GM10248 (cell line): Measurements from ENCODE around the gene FMNL2.

Source experiments
- CTCF ChIA-PET: fragments of 300-600 bp; sonication (Branson Sonifier 250); formaldehyde crosslinking; extraction: SDS; loops from one replicate; lab custom pipeline; 2021; ENCODE audit warnings: antibody characterized with exemption; lab: Yijun Ruan, JAX
- POLR2A ChIA-PET: fragments of 350-650 bp; sonication (Branson Sonifier 250); formaldehyde crosslinking; extraction: SDS; loops from one replicate; lab custom pipeline; 2020; ENCODE audit warnings: antibody characterized with exemption; lab: Yijun Ruan, JAX
- DNase-seq: peaks from one replicate; pipeline ENCODE4 v3.0.0; 2012; ENCODE audit errors: extremely low spot score
- CTCF ChIP-seq: IDR thresholded peaks from 2 replicates; pipeline ENCODE4 v1.5.1; 2012; ENCODE audit warnings: mild to moderate bottlenecking, low read depth; ENCODE audit errors: extremely low read depth, missing control alignments, control extremely low read depth

FMNL2 gene

GRCh38 chr2:152466980-152467676 is 132.2 kb downstream of the FMNL2 start:
- POLR2A ChIA-PET = no interaction called here
- CTCF ChIA-PET = interaction anchor here (0.7 to 2.9 kb wide), 9 partner anchors 12 to 439 kb away, joined by 3 to 14 read pairs (median 4); partner anchors contain the start of gene STAM2
- TF ChIP-seq CTCF = no peak
- peak; percentile 67 for DNase-seq

- CTCF ChIA-PET = interaction anchor here (0.7 to 2.9 kb wide), 9 partner anchors 12 to 439 kb away, joined by 3 to 14 read pairs (median 4); partner anchors contain the start of gene STAM2
- no peak for DNase-seq
- POLR2A ChIA-PET = no interaction called here
- TF ChIP-seq CTCF = no peak
These were observed 132.9 kb downstream of the FMNL2 start for GRCh38 chr2:152467677-152468410.

GRCh38 chr2:152468899-152469692 is 134.1 kb downstream of the FMNL2 start:
- ChIA-PET POLR2A (no interaction called here), CTCF (interaction anchor here (1.1 to 2.0 kb wide), 5 partner anchors 16 to 114 kb away, joined by 3 to 7 read pairs (median 4); no protein-coding TSS in a partner anchor)
- no peak for DNase-seq
- no peak for TF ChIP-seq CTCF

GRCh38 chr2:152470861-152471854 is 136.2 kb downstream of the FMNL2 start:
- CTCF ChIA-PET = interaction anchor here (1.1 to 2.0 kb wide), 5 partner anchors 9 to 19 kb away, joined by 3 to 7 read pairs (median 4); no protein-coding TSS in a partner anchor
- POLR2A ChIA-PET = no interaction called here
- no peak for TF ChIP-seq CTCF
- DNase-seq = no peak

GRCh38 chr2:152472481-152472887 is 137.5 kb downstream of the FMNL2 start:
- CTCF ChIA-PET = interaction anchor here (1.2 kb wide), 1 partner anchor 10 kb away, joined by 4 read pairs; no protein-coding TSS in a partner anchor
- DNase-seq = no peak
- TF ChIP-seq CTCF = no peak
- POLR2A ChIA-PET = no interaction called here
